ENCODE measurements around the gene CDK14.
"Not testable (repeated sequence)": the region's sequence is repeated elsewhere in the genome, so short reads cannot be mapped to it uniquely, and the experiment has no call there.

CDK14 gene

DNA sequence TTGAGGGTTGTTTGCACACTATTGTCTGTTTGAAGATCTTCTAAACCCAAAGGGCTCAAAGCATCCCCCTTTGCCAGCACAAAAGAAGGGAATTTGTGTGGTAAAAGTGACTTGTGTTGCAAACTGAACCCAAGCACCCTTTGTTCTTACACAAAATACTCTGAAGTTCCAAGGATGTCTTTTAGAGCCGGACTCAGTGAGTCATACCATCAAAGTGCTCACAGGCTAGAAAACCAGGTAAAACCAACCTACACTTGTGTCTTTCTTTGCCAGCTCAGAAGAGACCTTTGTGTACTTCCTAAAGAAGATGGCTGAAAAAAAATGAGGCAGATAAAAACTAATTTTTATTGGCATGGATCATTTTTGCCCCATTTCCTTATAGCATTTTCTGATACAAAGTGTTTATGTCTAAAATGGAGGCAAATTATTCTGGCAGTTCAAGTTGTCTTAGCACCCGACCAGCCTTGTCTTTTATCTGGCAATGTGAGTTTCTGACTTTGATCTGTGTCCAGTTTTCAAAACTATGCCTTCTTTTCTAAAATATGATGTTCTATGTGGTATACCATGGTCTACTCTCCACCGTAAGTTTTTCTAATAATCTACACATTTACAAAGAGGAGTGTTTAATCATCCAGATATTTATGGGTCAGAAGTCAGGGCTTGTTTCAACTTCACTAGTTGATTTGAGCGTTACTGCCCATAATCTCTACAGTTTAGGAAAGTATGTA lies 539.7 kb downstream of the CDK14 start:
- DNase-seq = no peak

DNA sequence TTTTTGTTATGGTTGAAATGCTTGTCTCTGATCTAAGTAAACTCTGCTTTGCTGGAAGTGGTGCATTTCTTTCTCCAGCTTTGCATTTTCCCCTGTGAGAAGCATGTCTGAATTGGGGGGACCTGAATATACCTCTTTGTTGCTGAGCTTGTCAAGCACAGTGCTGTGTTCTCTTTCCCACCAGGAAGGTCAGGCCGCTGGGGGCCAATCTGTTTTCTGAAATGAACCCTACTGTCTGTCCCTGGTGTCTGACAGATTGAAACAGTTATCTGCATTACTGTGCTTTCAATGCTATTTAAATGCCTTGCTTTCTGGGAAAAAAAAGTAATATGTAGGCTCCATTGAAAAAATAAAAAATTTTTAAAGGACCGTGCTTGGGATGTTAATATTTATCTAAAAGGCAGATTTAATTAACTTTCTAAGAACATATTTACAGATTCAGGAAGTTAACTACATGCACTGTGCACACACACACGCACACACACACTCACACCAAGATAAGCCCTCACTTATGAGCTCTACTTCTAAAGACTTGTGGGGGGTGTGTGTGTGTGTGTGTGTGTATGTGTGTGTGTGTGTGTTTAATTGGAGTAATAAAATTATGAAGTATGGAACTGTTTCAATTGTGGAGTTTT lies 541.1 kb downstream of the CDK14 start:
- no peak for DNase-seq

DNA sequence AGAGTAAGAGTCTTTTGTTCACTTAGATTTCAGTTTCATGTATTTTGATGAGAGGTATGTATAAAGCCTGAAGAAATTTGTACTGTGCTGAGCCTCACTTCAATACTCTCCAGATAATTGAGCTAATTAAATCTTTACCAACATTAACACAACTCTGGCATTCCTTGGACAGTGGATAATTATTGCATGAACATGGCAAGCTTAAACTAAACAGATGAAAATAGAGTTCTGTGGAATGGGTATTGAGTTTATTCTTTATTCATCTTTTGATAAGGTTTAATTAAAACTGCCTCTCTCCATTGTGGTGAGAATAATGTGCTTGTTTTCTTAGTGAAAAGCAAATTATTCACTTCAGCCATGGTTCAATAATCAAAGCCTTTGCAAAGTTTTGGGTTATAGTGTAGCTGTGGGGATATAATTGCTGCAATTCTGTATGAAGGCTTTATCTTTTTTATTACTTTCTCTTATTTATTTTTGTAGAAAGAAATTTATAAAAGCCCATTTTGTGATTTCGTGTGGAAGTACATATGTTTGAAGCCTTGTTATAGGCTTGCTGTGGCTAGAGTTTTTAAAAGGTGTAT lies 541.8 kb downstream of the CDK14 start:
- DNase-seq = no peak

DNA sequence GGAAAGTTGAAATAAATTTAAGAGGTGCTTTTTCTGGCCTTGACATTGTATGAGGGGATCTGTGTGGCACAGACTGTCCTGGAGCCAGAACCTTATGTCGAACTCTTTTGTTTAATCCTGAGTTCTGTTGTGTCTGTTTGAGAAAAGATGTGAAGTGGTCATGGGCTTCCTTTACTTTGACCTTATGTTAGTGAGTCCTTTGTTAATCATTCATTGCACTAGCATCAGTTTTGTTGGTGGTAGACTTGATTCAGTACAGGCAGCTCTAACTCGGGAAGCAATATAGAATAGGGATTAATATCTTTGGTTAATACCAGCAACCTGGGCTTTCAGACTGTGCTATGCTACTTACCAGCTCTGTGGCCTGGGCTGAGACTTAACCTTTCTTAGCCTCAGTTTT lies 544.2 kb downstream of the CDK14 start:
- DNase-seq = no peak

DNA sequence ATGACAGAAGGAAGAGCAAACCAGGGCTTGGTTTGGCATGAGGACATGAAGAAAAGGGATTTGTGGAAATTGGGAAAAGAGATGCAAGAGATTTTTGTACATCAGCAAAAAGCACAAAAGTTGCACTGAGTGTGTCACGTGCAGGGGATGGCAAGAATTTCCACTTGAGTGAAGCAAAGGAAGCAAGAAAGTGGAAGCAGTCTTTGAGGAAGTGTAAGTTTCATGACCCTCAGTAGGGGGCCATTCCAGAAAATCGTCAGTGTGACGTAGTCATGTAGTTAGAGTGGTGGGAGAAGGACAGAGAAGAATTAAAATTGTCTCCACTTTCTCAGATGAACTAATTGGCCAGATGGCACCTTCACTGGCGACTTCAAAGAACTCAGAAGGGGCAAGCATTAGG lies 544.9 kb downstream of the CDK14 start:
- DNase-seq = no peak

DNA sequence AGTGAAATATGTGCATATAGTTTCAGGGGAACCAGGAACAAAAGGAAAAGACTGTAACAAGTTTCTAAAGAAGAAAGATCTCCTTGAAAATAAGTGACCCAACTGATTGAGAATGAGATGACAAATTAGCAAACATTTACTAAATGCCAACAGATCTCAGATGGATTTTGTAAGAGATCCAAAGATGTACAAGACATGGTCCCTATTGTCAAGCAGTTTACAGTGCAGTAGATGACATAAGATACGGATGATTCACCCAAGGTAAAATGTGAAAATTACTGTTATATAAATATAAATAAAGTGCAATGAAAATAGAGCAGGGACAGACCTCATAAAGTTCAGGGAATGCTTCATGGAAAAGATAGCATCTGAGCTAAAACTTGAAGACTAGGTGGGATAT lies 546.6 kb downstream of the CDK14 start:
- DNase-seq = no peak

DNA sequence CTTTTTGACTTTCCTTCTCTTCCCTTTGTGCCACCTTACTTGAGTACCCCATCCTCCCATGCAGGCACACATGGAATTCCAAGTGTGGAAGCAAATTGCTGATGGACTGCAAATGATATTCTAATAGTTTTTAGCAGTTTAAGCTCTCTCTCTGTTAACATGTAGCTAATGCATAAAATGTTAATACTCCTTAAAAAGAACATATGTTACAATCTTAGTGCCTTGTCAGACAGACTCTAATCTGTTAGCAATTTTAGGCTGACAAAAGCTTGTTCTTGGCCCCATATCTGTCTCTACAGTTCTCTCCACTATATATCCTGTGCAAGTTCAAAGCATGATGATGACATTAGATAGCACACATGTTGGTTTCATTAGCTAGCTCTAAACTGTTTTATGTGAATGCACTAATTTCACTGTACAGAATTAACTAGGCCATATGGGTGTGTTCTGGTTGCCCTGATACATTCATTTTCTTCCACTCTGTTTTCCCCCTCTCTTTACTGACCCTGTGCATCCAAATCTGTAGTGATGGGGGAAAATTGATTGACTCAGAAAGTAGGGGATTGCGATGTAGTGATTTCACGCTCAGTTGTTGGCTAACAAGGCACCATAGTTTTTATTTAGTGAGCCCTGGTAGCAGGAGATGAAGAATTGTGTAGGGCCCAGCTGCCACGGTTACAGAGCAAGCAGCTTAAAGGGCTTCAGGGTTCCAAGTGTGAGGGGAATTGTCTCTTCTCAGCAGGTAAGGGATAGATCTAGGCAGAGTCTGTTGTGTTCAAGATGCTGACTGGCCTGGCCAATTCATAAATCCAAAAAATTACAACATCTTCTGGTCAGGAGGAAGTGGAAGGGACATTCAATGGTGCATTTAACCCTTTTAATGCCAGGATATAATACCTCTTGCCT lies 553.5 kb downstream of the CDK14 start:
- no peak for DNase-seq

DNA sequence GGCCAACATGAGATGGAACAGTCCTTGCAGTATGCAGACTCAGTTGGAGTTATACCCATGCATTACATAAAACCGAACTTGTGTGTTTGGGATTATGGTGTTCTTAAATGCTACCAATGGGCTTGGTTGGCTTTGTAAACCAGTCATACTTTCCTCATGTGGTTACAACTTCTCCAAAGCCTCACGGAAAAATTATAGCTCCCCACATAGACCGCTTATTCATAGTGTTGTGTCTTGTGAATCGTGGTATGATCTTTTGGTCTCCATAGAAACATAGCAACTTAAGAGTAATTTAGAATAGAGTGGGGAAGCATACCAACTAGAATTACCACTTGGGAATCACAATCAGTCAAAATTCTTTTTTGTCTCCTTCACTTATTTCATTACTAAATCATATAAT lies 555.8 kb downstream of the CDK14 start:
- DNase-seq = no peak

DNA sequence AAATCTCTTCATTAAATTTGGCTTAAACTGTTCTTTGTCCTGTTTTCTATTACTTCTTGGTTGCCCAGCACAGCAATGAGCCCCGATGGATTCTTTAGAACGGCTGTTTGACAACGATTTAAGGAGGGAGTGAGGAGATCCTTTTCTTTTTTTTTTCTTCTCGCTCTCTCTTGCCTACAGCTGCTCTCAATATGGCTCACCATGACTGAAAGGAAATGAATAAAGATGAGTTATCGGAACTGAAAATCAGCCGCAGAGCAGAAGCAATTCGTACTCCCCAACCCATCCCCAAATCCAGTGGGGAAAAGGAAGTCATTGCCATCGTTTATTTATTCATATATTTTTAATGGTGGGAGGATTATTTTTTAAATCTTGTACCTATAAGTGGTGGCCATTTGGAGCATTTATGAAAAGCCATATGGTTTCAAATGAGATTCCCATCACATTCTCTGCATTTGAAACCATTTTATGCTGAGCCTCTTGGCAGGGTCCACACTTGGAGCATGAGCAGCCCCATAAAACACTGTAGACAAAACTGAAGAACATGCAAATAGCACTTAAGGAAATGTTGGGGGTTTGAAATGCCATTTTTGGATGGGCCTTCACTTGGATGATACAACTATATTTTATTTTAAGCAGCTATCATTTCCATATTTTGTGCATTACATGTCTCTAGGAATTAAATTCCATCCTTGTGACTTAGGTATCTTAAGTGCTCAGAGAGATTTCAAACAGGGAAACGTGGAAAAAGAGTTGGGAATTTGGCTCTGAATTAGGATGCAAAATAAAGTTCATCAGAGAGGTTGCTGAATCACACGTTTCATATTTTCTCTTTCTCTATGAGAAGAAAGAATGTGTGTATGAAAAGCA lies 560.4 kb downstream of the CDK14 start:
- DNase-seq = no peak

DNA sequence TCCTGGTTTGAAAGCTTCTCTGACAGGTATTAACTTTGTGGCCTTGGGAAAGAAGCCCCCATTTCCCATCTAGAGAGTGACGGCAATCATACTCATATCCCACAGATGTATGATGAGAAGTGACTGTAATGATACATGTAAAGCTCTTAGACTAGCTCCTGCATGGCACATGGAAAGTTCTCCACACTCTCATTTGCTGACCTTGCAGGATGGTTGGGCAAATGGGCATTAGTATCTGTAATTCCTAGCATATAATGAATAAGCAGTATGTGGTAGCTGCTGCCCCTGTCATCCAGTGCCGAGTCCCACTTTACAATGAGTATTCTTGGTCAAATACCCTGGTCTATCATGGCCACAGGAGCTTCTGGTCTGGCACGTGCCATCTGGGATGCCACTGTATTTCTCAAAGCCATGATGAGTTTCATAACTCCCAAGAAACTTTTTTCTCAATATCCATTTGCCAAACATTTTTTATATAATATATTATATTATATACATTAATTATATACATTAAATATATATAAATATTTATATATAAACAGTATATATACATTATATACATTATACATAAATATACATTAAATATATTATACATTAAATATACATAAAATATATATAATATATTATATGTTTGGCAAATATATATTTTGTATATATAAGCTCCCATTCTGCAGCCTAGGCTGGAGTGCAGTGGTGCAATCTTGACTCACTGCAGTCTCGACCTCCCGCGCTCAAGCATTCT lies 561.6 kb downstream of the CDK14 start:
- no peak for DNase-seq

DNA sequence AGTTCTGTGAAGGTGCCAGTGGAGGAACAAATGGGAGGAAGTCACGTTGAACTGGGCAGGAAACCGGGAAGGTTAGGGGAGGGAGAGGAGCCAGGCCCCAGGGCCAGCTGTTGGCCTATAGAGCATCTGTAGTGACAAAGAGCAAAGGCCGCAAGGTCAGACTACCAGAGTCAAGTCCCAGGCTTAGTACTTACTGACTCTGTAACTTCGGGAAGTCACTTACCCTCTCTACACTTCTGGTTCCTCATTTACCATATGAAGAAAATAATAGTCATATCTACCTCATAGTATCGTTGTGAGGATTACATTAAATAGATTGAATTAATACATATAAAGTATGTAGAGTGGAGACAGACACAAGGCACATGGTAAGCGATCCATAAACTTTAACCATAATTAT lies 566.3 kb downstream of the CDK14 start:
- DNase-seq = no peak

DNA sequence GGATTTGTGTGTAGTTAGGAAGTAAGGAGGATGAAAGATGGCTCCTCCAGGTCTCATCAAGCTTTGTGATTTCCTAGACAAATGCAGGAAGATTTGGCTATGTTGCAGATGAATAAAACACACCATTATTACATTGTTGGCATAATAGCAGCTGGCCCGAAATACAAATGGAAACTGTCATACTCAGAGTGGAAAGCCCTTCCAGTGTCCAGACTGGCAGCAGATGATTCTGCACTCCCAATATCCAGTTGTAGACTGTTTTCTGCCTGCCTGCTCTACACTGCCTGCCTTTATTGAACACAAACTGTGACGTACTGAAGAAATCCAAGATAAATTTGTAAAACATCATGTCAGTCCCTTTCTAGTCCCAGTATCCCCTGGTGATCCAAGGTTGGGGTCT lies 568.4 kb downstream of the CDK14 start:
- no peak for DNase-seq

DNA sequence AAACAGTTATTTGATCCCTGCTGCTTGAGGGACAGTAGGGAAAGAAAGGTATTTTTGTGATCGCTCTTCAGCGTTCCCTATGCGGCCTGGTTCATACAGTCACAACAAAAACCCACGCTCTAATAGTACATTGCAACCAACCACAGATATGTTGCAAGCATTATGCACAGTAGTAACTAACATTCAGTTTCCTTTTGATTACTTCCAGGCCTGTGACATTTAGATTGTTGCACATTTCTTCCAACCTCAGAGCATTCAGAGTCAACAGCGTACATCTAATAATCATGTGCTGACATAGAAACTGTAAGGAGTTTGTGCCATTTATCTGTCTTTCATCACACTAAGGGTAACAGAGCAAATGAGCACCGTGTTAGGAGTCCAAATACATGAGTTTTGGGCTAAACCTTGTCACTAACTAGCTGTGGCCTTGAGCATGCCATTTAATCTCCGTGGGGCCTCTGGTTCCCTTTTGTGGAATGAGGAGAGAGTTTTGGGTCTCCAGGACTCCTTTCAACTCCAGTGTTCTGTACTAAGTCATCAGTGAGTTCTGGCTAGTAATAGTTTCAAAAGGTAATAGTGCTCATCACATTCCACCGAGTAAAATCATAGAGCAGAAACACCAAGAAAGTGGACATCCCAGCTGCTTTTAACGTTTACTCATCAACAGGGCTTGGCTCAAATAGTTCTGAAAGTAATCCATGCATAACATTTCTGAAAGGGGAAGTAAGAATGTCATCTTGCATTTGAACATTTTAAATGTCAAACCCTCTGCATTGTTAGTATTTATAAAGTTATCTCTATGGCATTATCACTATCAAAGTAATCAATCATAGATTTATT lies 569.1 kb downstream of the CDK14 start:
- no peak for DNase-seq

DNA sequence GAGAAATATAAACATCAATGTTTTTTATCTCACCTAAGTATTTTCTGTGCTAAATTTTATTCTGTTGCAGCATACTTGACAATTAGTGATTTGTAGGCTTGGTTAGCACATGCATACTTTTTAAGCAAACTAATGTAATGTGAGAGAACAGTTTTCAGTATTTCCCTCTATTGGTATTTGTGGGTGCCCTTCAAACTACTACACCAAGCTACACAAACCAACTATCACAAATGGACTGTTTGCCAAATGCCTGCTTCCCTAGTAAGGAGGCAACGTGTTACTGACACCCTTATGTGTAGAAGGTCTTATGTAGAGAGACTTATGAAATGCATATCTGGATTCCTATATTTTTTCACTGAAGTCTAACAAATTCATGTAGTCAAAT lies 569.7 kb downstream of the CDK14 start:
- no peak for DNase-seq

DNA sequence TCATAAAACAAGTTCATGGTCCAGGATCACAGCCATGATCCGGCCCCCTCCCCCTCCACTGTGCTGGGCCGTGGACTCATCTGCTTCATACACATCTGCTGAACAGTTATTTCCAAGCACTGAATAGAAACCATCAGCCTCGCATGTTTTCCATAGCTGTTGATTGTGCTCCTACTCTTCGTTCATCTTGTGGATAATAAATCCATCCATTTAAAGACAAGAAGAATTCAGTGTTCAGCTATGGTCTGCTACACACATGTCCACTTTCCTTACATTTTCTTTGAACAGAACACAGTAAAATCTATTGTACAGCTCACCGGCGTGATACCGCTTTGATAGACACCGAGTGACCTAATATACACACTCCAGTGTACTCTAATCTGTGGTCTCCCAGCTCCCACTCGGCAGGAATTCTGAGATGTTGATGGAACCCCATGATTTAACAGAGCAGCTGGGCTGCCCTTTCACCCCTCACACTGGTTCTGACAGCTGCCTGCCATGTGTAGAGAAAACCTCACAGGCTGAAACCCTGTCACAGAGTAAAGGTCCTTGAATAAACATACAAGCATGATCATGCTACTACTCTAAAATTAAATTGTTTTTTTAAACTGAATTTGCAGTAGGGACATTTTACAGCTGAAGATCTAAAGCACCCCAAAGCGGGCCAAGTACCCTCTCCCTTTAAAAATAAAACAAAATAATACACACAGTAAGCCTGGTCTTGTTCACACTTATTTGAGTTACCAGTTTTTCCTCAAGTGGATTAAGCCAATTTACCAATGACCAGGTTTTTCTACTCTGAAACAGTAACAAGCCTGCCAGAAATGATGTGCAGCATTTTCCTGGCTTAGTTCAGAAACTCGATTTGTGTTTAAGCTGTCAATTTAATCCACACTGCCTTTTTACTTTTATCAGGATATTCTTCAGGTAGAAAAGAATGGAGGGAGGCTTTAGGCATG lies 573.0 kb downstream of the CDK14 start:
- no peak for DNase-seq

DNA sequence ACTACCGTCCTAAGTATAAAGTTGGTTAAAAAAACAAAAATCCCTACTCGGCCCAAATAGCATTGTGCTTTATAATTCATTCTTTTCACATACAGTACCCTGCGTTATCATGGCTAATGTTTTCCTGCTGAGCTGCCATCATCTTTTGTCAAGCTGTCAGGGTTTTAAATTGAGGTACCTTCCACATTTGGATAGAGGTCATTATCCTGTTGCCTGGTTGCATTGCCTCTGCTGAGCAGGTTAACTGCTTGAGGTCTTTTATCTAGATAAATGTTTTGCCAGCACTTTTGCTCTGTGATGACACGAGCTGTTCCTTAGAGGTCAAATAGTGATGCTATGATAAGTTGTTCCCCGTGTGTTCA lies 573.7 kb downstream of the CDK14 start:
- DNase-seq = no peak

DNA sequence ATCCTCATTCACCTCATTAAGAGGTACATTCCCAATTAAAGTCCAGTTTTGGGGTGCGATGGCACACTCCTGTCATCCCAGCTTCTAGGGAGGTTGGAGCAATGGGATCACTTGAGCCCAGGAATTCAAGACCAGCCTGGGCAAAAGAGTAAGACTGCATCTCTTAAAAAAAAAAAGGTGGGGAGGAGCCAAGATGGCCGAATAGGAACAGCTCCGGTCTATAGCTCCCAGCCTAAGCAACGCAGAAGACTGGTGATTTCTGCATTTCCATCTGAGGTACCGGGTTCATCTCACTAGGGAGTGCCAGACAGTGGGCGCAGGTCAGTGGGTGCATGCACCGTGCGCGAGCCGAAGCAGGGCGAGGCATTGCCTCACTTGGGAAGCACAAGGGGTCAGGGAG lies 577.1 kb downstream of the CDK14 start:
- not testable (repeated sequence) for DNase-seq

DNA sequence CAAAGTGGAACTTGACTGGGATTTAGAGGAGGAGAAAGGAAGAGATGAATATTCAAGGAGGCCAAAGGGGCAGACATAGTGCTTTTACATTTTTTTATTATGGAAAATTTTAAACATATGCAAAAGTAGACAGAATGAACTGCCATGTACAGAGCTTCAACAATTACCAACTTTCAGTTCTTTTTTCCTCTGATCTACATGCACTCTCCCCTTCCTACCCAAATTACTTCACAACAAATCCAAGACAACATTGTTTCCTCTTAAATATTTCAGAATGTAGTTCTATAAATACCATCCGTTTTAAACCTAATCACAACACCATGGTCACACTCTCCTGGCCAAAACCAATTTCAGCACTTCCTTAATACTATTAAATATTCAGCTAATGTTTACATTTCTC lies 584.6 kb downstream of the CDK14 start:
- DNase-seq = no peak

DNA sequence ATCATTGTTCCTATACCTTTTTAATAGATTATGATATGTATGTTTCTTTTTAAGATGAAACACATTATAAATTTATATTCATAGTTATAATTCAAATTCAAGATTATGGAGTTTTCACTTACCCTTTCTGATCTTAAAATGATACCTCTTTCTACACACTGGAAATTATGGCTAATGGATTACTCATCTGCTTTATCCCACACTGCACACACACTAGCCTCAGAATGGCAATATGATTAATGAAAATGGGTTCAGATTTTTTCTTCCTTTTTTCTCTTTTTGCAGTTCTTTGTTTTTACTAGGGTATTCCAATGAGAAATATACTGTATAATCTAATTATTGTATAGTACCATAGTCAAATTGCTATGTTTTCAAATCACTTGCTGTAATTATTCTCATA lies 585.8 kb downstream of the CDK14 start:
- no peak for DNase-seq

All from CD4-positive, alpha-beta T cell treated with Interleukin-10 for 1 hour (primary cell).